Measurements from ENCODE around the gene RASGRP4.

DNA sequence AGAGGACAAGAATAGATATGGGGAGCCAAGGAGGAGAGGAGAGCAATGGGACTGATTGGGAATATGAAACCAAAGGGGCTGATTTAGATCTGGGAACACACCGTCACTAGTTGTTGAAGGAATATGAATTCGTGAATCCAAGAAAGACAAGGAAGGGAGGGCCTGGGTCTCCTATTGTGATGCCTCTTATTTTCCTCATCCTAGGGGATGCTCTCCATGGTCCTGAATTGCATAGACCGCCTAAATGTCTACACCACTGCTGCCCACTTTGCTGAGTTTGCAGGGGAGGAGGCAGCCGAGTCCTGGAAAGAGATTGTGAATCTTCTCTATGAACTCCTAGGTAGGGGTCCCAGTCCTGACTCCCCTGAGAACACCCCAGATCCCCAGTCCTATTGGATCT is 29.0 kb upstream of the RASGRP4 start:
- TF ChIP-seq EZH2 (IDR thresholded peaks at IDR 0.05; ENCODE audit: insufficient read depth, poor library complexity, severe bottlenecking) (no peak), EZH2phosphoT487 (IDR thresholded peaks at IDR 0.05; ENCODE audit: insufficient read depth, low read depth) (no peak)

Data from GM23248 (cell line).